IMR-90 (cell line): ENCODE measurements around the gene COL6A3.

Experiments
- CTCF ChIP-seq: conservative IDR thresholded peaks from 2 replicates; pipeline ENCODE4 v1.5.1; 2012; ENCODE audit warnings: mild to moderate bottlenecking, low read depth, low read length, improper control_type of control experiment
- FOS ChIP-seq: fragments of 150-350 bp; IDR thresholded peaks from 2 replicates; pipeline ENCODE4 v1.6.1; 2016; ENCODE audit warnings: low read depth, low read length
- MAFK ChIP-seq: IDR thresholded peaks from 2 replicates; pipeline ENCODE4 v1.6.1; 2012; ENCODE audit warnings: low read depth, low read length, improper control_type of control experiment
- NFE2L2 ChIP-seq: fragments of 150-350 bp; IDR thresholded peaks from 2 replicates; pipeline ENCODE4 v1.6.1; 2016; ENCODE audit warnings: low read depth, mild to moderate bottlenecking, low read length
- POLR2A ChIP-seq: IDR thresholded peaks from 2 replicates; pipeline ENCODE4 v1.6.1; 2012; ENCODE audit warnings: mild to moderate bottlenecking, low read depth, low read length
- RCOR1 ChIP-seq: IDR thresholded peaks from 2 replicates; pipeline ENCODE4 v1.6.1; 2012; ENCODE audit warnings: mild to moderate bottlenecking, low read length, improper control_type of control experiment; ENCODE audit not compliant: insufficient replicate concordance

- TF ChIP-seq CTCF, result no peak
- TF ChIP-seq RCOR1, result no peak
- peak; percentile 98 for TF ChIP-seq POLR2A
- TF ChIP-seq FOS, result no peak
- no peak for TF ChIP-seq MAFK
- TF ChIP-seq NFE2L2, result no peak
These were observed at the start of gene COL6A3 for GRCh38 chr2:237413777-237414661.
